GM18505 (cell line): Measurements from ENCODE around the gene SMCO2.

Experiments
- ATAC-seq: cut with Tn5 transposase; IDR thresholded peaks from one replicate; pipeline ENCODE4 v1.9.1; 2021; ENCODE audit not compliant: unreplicated experiment
- POLR2A ChIP-seq: IDR thresholded peaks from 4 replicates; pipeline ENCODE4 v1.6.1; 2011; ENCODE audit warnings: borderline replicate concordance; ENCODE audit not compliant: insufficient read depth, insufficient read length; ENCODE audit errors: extremely low read depth

The SMCO2 gene

DNA sequence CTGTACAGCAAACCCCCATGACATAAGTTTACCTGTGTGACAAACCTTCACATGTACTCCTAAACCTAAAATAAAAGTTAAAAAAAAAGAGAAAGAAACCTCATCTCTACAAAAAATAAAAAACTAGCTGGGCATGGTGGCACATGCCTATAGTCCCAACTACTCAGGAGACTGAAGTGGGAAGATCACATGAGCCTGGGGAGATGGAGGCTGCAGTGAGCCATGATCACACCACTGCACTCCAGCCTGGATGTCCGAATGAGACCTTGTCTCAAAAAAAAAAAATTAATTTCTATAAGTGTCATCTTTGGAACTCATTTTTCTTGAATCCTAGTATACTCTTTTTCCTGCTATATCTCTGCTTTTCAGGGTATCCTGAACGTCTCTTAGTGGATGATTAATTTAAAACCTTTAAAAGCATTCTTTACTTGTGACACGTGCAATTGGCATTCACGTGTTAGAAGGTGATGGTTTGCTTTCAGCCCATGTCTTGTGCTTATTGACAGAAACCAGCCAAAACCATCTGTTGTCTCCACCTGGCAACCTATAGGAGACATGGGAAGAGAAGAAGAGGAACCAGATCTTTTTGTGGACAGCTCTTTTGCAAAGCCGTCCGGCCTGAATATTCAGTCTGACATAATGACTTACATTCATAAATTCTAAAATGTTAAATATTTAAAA, 46.9 kb downstream of the SMCO2 start:
- TF ChIP-seq POLR2A: no peak
- no peak for ATAC-seq

DNA sequence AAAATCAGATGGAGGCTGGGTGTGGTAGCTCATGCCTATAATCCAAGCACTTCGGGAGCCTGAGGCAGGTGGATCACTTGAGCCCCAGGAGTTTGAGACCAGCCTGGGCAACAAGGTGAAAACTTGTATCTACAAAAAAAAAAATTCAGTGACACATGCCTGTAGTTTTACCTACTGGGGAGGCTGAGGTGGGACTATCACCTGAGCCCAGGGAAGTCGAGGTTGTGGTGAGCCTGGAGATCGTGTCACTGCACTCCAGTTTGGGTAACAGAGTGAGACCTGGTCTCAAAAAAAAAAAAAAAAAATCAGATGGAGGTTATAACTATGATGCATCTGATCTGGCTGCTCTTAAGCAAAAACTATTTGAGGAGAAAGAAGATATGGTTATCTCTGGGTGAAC, 50.9 kb downstream of the SMCO2 start:
- no peak for TF ChIP-seq POLR2A
- ATAC-seq: no peak

GRCh38 chr12:27498149-27498548, 51.6 kb downstream of the SMCO2 start:
- peak; percentile 91 for ATAC-seq
- TF ChIP-seq POLR2A: no peak

DNA sequence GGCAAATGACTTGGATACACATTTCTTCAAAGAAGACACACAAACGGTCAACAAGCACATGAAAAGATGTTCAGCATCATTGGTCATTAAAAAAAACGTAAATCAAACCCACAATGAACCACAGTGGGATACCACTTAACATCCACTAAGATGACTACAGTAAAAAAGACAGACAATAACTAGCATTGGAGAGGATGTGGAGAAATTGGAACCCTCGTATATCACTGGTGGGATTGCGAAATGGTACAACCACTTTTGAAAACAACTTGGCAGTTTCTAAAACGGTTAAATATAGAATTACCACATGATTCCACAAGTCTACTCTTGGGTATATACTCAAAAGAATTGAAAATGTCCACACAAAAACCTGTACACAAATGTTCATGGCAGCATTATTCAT, 52.2 kb downstream of the SMCO2 start:
- no peak for ATAC-seq
- TF ChIP-seq POLR2A: no peak

DNA sequence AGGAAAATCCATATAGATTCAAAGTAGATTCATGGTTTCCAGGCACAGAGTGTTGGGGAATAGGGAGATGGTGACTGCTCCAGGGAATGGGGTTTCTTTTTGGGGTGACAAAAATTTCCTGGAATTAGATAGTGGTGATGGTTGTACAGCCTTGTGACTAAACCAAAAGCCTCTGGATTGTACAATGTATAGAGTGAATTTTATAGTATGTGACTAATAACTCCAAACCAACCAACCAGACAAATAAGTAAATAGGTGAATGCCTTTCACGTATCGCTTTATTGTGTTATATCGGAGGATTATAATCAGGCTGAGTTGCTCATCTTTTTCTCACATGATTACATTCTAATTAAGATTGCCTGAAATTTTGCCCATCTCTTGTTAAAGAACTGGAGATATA, 52.8 kb downstream of the SMCO2 start:
- no peak for ATAC-seq
- no peak for TF ChIP-seq POLR2A

GRCh38 chr12:27500546-27500945, 54.0 kb downstream of the SMCO2 start:
- TF ChIP-seq POLR2A: no peak

DNA sequence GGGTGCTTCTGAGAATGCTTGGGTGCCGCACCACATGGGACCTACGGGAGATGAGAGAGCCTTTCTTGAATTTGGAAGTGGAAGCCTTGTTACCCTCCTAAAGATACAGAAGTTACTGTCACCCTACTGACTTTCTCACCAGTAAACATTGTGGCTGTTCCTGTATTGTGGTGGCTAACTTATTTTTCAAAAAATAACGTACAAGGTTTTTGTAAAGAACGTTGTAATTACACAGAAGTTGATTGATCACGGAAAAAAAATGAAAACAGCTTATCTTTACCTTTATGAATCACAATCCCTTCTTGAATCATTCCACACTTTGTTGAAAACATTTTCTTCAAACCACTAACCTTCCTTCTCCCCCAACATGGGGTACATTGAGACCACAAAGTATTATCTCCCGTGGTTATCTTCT, 55.5 kb downstream of the SMCO2 start:
- TF ChIP-seq POLR2A: no peak
- no peak for ATAC-seq

More at GRCh38 chr12:27500546-27500945, 54.0 kb downstream of the SMCO2 start:
- no peak for ATAC-seq

DNA sequence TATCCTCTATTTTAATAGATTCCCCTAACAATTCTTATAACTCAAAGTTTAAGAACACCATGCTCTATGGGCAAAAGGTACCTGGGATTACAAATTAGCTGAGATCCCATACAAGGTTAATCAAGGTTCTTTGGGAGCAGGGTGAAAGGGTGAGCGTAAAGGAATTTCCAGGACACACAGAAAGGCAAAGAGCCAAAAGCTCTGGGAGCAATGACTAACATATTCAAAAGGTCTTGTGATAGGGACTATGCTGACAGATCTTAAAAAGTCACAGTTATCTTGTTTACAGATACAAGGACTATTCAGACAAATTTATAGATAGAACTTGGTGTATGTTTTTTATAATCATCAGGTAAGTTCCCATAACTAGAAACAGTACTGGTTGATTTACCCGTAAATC, 58.0 kb downstream of the SMCO2 start:
- ATAC-seq: no peak
- TF ChIP-seq POLR2A: no peak

- ATAC-seq: no peak
Measured at GRCh38 chr12:27505109-27505508, 58.6 kb downstream of the SMCO2 start.

DNA sequence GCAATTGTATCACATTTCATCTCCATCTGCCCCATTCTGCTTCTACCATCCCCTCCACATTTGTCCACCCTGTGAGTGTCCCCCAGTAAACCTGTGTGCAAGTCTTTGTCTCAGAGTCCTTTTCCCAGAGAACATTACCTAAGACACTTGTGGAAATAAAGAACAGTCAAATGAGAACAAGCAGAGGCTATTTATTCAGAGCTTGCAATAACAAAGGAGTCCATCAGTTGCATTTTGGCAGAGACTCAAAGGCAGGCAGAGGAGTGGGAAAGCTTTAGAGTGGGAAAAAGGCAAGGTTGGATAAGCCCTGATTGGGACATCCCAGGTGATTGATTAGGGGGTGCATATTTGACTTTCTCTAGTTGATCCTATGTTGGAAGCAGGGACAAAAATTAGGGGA, 59.2 kb downstream of the SMCO2 start:
- ATAC-seq: no peak

More at GRCh38 chr12:27505109-27505508, 58.6 kb downstream of the SMCO2 start:
- no peak for TF ChIP-seq POLR2A

GRCh38 chr12:27506645-27507189, 60.2 kb downstream of the SMCO2 start:
- no peak for TF ChIP-seq POLR2A
- ATAC-seq: no peak

More for the DNA sequence above, 59.2 kb downstream of the SMCO2 start:
- no peak for TF ChIP-seq POLR2A

GRCh38 chr12:27508736-27509431, 62.3 kb downstream of the SMCO2 start:
- no peak for ATAC-seq
- no peak for TF ChIP-seq POLR2A

DNA sequence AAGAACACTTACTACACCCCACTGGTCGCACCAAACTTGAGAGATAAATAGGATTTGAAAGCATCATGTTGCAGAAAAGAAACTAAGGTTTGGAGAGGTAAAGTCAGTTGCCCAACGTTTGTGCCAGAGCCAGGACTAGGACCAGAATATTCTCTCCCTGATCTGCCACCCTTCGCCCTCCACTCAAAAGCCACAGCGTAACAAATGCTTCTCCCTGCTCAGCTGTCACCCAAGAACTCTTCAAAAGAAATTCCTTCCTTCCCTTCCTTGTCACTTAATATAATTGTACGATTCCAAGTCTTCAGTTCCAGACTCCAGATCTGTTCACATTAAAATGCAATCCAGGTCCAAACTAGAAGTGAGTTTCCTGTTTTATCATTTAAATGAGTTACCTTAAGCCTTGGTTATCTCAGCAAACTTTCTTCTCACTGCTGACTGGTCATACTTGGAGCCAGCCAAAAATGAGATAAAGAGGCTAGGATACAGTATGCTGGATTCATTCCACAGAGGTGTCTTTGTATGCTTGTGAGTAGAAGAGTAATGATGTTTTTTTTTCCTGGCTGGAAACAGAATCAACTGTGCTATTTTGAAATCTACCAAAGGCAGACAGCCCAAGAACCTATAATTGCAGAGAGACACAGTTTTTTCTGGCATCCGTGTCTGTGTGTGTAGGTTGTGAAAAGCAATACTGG, 64.6 kb downstream of the SMCO2 start:
- no peak for ATAC-seq
- no peak for TF ChIP-seq POLR2A
